HG03571 (cell line): Measurements from ENCODE around the gene BCL2A1.
"Not testable (repeated sequence)": the region's sequence is repeated elsewhere in the genome, so short reads cannot be mapped to it uniquely, and the experiment has no call there.

Experiments used
- ATAC-seq: cut with Tn5 transposase; IDR thresholded peaks from one replicate; pipeline ENCODE4 v1.9.1; 2021; ENCODE audit not compliant: unreplicated experiment

The BCL2A1 gene

DNA sequence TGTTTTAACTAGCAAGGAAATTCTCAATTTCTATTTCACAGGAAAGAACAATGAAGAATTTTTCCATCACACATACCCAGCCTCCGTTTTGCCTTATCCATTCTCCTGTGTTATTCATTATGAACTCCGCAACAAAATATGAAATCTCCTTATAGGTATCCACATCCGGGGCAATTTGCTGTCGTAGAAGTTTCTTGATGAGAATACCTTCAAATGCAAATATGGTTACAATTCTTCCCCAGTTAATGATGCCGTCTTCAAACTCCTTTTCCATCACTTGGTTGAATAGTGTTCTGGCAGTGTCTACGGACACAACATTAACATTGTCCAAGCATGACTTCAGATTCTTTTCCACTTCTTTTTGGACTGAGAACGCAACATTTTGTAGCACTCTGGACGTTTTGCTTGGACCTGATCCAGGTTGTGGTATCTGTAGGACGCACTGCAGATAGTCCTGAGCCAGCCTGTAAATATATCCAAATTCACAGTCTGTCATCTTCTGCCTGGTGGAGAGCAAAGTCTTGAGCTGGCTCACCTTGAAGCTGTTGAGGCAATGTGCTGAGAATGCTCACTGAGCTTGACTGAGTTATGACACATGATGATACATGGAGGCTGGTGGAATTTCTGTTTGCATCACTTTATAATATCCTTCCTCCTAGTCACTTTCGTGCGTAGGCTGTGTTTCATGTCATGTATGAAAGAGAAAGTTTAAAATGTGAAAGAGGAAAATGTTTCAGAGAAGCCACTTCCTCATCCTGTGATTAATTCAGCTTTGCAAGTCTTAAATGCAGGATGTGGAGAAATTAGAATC lies at the start of gene BCL2A1:
Gene BCL2A1, minus strand, starts transcription at position 573 of the 811 bp plus-strand sequence. Its CDS starts 77 bp downstream, at position 496.
- ATAC-seq: peak; percentile 54

DNA sequence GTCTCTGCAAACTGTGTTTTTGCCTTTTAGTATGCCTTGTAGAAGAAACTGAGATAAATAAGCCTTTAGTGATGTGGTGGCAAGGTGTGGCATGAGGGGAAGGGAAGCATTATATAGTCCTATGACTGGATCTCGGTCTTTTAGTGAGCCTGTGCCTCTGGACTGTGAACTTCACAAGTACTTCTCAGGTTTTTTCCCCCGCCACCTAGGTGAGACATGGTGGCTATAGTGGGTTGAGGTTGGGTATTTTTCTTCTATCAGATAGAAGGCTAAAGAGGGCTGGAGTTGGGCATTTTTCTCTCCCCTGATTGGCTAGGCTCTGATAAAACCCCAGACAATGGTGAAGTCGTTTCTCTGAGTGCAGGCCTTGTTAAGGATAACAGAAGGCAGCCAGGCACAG lies 49.7 kb upstream of the BCL2A1 start:
- ATAC-seq: no peak

DNA sequence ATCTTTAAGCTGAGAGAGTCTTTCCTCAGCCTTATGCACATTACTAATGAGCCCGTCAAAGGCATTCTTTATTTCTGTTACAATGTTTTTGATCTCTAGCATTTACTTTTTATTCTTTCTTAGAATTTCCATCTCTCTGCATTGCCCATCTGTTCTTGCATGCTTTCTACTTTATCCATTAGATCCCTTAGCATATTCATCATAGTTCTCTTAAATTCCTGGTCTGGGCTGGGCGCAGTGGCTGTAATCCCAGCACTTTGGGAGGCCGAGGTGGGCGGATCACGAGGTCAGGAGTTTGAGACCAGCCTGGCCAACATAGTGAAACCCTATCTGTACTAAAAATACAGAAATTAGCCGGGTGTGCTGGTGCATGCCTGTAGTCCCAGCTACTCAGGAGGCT lies 49.2 kb upstream of the BCL2A1 start:
- not testable (repeated sequence) for ATAC-seq

DNA sequence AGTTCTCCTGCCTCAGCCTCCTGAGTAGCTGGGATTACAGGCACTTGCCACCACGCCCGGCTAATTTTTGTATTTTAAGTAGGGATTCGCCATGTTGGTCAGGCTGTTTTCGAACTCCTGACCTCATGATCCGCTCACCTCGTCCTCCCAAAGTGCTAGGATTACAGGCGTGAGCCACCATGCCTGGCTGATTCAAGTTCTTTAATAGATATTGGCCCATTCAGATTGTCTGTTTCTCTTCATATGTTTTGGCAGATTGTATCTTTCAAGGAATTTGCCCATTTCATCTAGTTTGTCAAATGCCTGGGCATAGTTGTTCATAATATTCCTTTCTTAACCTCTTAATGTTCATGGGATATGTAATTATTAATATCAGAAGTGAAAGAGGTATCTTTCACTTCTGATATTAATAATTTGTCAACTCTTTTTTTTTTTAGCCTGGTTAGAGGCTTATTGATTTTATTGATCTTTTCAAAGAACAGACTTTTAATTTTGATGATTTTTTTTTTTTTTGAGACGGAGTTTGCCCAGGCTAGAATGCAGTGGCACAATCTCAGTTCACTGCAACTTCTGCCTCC lies 48.3 kb upstream of the BCL2A1 start:
- ATAC-seq: no peak

DNA sequence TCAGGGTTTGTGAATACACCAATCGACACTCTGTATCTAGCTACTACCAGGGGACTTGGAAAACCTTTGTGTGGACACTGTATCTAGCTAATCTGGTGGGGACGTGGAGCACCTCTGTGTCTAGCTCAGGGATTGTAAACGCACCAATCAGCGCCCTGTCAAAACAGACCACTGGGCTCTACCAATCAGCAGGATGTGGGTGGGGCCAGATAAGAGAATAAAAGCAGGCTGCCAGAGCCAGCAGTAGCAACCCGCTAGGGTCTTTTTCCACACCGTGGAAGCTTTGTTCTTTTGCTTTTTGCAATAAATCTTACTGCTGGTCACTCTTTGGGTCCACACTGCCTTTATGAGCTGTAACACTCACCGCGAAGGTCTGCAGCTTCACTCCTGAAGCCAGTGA lies 46.1 kb upstream of the BCL2A1 start:
- not testable (repeated sequence) for ATAC-seq

DNA sequence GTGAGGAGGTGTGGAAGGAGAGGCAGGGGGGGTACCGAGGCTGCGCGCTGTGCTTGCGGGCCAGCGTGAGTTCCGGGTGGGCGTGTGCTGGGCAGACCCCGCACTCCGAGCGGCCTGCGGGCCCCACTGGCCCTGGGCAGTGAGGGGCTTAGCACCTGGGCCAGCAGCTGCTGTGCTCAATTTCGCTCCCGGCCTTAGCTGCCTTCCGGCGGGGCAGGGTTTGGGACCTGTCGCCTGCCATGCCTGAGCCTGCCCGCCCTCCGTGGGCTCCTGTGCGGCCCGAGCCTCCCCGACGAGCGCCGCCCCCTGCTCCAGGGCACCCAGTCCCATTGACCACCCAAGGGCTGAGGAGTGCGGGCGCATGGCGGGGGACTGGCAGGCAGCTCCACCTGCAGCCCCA lies 45.5 kb upstream of the BCL2A1 start:
- ATAC-seq: not testable (repeated sequence)

DNA sequence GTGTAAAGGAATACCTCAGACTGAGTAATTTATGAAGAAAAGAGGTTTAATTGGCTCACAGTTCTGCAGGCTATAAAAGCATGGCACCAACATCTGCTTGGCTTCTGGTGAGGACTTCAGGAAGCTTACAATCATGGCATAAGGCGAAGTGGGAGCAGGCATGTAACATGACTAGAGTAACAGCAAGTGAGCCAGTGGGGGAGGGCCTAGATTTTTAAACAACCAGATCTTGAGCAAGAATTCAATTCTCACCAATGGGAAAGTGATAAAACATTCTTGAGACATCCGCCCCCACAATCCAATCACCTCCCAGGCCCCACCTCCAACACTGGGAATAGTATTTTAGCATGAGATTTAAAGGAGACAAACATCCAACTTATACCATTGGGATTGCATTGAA lies 44.2 kb upstream of the BCL2A1 start:
- no peak for ATAC-seq

DNA sequence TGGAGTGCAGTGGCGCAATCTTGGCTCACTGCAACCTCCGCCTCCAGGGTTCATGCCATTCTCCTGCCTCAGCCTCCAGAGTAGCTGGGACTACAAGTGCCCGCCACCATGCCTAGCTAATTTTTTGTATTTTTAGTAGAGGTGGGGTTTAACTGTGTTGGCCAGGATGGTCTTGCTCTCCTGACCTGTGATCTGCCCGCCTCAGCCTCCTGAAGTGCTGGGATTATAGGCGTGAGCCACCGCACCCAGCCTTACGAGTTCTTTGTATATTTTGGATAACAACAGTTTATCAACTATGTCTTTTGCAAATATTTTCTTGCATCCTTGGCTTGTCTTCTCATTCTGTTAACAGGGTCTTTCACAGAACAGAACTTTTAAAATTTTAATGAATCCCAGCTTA lies 43.2 kb upstream of the BCL2A1 start:
- not testable (repeated sequence) for ATAC-seq

DNA sequence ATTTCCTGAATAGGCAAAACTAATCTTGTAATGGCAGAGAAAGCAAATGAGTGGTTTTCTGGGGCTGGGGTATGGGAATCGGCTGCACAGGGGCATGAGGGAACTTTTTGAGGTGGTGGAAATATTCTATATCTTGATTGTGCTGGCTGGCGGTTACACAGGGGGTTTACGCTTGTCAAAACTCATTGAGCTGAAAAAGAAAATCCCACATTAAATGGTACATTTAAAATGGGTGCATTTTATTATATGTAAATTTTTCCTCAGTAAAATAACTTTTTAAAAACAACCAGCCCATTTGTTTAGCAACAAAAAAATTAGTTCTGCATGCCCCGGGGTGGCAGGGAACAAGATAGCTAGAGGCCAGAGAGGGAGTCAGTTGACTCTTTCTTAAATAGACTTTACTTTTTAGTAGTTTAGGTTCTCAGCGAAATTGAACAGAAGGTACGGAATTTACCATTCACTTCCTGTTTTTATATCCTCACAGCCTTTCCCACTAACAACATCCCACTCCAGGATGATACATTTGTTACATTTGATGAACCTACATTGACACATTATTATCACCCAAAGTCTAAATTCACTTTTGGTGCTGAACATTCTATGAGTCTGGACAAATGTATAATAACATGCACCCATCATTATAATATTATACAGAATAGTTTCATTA lies 41.2 kb upstream of the BCL2A1 start:
- ATAC-seq: no peak

DNA sequence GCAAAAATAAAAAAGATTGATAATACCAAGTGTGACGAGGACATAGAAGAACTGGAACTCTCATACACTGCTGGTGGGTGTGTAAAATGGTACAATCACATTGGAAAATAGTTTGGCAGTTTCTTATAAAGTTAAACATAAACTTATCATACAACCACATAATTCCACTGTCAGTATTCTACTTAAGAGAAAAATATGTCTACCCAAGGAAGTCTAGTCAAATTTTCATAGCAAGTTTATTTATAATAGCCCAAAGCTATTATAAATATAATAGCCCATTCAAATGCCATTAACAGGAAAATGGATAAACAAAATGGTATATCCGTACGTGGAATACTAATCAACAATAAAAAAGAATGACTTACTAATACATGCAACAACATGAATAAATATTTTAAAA lies 40.6 kb upstream of the BCL2A1 start:
- no peak for ATAC-seq

DNA sequence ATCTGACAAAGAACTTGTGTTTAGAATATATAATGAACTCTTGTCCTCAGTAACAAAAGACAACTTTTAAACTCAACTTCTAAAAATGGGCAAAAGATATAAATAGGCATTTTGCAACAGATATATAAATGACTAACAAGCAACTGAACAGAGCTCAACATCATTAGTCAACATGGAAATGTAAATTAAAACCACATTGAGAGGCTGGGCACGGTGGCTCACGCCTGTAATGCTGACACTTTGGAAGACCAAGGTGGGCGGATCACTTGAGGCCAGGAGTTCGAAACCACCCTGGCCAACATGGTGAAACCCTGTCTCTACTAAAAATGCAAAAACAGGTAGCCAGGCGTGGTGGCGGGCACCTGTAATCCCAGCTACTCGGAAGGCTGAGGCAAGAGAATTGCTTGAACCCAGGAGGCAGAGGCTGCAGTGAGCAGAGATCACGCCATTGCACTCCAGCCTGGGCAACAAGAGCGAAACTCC lies 40.1 kb upstream of the BCL2A1 start:
- ATAC-seq: peak; percentile 50

DNA sequence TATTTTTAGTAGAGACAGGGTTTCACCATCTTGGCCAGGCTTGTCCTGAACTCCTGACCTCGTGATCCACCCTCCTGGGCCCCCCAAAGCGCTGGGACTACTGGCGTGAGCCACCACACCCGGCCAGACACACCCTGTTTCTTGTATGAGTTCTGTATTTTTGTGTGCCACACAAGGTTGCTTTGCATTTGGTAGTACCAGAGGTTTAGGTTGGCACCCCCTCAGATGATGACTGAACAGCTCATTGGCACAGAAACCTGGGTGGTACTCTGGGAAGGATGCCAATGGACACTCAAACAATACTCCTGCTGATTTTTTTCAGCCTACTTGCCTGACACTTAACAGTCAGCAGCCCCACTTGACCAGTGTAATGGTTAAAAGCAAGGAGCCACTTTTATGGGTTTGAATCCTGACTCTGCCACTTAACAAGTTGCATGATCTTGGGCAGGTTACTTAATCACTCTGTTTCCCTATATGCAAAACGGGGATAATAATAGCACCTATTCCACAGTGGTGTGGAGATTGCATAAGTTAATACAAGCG lies 39.2 kb upstream of the BCL2A1 start:
- ATAC-seq: no peak

DNA sequence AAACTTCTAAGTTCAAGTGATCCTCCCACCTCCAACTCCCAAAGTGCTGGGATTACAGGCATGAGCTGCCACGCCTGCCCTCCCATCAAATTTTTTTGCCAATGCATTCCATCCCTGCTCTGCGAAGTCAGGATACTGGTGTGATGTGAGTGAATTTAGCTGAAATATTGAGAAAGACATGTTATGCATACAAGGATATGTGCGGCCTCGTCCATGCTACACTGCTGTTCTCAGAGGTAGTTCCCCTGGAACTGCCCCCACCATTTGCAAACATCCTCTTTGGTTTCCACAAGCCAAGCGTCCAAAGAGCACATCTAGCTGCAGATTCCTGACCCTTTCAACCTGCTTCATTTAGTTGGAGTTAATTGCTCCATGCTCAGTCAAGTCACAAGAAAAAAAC lies 36.5 kb upstream of the BCL2A1 start:
- no peak for ATAC-seq

DNA sequence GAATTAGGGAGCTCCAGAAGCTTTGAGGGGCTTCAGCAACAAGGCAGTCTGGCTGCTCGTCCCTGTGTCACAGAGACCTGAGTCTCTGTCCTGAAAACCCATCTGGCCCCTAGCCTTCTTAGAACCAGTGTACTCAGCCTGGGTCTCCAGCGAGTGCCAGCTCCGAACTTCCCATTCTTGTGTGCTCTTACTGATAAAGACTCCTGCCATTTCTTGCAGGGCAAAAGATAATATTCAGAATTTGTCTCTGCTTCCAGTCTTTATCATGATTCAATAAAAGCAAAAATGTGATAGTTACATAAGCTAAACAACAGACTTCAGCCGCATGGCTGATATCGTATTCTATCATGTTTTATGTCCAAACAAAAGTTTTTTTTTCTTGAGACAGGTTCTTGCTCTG lies 36.0 kb upstream of the BCL2A1 start:
- no peak for ATAC-seq

DNA sequence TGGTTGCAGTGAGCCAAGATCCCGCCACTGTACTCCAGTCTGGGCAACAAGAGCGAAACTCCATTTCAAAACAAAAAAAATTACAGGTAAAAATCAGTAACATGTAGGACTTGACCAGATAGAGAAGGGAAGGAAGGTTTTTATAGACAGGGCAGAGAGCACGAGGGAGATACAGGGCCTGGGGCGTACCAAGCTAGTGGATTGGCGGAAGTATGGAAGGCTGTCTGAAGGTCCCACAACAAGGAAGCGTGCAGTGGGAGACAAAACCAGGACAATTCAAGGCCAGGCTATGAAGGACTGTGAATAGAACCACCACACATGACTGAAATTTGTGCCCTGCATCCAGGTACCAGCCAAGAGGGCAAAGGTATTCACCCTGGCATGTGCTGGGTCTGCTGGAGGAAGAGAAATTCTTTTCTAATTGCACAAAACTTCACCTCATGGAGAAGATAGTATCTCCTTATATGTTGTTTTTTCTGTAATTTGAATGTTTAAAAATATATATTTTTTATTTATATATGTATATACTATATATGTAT lies 33.0 kb upstream of the BCL2A1 start:
- no peak for ATAC-seq

DNA sequence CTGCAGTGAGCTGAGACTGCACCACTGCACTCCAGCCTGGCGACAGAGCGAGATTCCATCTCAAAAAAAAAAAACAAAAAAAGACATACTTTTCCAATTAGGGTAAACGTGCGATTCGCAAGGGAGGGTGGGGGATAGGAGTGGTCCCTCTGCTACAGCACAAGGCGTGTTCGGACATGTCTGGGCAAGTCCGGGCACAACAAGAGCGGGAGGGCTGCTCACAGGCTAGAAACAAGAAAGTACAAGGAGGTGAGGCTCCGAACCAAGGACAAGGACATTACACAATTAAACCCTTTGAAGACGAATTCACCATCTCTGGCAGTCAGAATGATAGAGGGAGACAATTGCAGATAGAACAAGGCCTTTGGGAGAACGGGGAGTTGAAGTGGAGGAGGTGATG lies 32.2 kb upstream of the BCL2A1 start:
- ATAC-seq: no peak

DNA sequence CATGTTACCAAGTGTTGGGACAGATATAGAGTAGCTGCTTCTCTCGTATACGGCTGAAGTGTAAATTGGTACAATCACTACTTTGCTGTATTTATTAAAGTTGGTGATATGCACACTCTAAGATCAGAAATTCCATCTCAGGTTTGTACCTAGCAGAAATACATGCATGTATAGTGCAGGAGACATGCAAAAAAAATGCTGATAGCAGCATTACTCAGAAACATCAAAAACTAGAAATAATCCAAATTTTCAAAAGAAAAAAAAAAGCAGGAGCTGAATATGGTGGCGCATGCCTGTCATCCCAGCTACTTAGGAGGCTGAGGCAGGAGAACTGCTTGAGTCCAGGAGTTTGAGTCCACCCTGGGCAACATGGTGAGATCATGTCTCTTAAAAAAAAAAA lies 31.3 kb upstream of the BCL2A1 start:
- ATAC-seq: no peak

DNA sequence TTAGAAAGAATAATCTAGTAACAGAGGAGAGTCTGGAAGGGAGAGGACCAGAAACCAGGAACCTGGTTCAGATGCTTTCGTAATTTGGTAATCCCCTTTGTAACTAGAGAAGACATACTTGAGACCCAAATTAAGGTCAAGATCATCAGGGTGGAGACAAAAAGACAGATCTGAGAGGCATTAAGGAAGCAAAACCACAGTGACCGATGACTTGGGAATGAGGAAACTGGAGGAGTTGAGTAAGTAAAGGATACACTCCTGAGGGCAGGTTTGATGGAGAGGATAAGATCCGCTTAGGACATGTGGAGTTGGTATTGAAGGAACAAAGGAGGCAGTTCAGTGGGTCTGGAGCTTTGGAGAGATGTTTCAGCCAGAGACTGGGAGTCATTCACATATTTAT lies 23.6 kb upstream of the BCL2A1 start:
- no peak for ATAC-seq

DNA sequence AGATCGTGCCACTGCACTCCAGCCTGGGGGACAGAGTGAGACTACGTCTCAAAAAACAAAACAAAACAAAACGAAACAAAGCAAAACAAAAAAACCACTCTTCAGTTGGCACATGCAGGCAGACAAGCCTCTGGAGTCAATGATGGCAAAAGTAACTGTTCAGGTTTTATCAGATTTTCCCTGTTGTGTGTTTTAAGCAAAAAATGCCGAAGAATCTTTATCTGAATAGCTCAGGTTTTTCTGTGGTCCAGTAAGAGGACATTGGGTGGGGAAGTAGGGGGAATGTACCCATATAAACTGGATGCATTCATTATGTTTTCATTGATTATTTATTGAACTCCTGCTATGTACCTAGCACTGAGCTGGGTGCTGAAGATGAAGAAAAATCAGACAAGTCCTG lies 20.8 kb upstream of the BCL2A1 start:
- ATAC-seq: no peak

DNA sequence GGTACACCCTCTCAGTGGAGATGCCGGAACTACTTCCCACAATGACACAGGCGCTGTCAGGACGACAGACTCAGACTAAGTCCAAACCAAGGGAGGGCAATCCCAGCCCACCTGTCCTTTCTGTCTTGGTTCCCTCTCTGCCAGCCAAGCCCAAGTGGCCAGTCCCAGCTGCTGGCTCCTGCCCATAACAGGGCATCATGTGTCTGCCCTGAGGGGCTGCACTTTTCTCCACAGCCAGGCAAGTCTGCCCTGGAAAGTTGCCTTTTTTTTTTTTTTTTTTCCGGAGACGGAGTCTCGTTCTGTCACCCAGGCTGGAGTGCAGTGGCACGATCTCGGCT lies 20.0 kb upstream of the BCL2A1 start:
- ATAC-seq: no peak

DNA sequence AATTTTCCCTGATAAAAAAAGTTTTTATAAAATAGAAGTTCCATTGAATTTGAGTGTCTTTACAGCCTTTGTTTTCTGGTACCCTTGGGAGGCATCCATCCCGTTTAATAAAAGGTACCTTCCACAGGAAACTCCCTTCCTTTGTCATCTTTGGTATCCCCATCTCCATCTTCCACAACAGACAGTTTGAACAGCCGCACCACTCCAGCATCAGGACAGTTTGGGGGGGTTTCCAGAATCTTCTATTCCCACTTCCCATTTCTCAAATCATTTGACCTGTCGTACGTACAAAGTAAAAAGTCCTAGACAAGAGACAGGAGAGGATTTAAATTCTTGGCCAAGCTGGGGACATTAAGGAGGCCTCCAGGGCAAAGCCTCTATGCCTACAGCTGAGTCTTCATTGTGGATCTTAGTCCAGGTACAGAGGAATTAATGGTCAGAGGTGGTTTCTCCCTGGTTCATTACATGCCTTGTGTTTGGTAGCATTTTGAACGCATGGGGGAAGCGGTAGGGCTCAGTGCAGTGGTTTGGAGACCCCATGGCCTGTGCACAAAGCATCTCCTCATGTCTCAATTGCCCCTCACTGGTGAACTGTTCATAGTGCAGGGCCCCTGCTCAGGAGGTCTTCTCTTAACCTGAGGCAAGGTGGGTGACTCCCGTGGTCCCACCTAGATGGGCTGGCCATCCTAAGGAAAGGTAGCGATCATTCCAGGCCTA lies 19.4 kb upstream of the BCL2A1 start:
- no peak for ATAC-seq
